ENCODE results near the gene S1PR3. TPM values are rescaled to one million over a fixed set of nuclear protein-coding genes. Genes with fewer than 3 reads are reported as not detected.

The S1PR3 gene
- total RNA-seq, 2 donors from 2014 or later = 8.2 to 16.3 TPM

DNA sequence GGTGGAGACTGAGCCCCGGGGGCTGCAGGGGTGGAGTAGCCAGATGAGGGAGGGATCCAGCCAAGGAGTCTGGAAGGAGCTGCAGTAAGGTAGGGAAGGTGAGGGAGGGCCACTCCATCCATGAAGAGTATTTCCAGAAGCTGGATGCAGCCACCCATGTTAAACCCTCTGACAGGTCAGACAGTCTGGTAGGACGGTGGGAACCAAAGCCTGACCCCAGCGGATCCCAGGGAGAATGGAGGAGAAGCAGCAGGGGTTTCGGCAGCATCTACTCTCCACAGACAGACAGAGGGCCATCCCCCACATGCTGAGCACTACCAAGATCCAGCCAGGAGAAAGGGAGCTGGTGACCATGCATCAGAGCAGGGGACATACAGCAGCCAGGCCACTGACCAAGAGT is 22.5 kb upstream of the S1PR3 start:
- 83% methylated on average over 4 of the region's 4 CpGs for WGBS

GRCh38 chr9:88969646-88970373 is 21.5 kb upstream of the S1PR3 start:
- no peaks in the 10 kb centered on the region for H3K36me3 ChIP-seq
- no peak overlapping the region for H3K4me3 ChIP-seq
- no peaks in the 10 kb centered on the region for H3K9me3 ChIP-seq
- TF ChIP-seq POLR2A (IDR thresholded peaks at IDR 0.05) = no peak
- no peak for TF ChIP-seq POLR2AphosphoS5 (IDR thresholded peaks at IDR 0.05)
- TF ChIP-seq, protein P1, sequence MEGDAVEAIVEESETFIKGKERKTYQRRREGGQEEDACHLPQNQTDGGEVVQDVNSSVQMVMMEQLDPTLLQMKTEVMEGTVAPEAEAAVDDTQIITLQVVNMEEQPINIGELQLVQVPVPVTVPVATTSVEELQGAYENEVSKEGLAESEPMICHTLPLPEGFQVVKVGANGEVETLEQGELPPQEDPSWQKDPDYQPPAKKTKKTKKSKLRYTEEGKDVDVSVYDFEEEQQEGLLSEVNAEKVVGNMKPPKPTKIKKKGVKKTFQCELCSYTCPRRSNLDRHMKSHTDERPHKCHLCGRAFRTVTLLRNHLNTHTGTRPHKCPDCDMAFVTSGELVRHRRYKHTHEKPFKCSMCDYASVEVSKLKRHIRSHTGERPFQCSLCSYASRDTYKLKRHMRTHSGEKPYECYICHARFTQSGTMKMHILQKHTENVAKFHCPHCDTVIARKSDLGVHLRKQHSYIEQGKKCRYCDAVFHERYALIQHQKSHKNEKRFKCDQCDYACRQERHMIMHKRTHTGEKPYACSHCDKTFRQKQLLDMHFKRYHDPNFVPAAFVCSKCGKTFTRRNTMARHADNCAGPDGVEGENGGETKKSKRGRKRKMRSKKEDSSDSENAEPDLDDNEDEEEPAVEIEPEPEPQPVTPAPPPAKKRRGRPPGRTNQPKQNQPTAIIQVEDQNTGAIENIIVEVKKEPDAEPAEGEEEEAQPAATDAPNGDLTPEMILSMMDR (IDR thresholded peaks at IDR 0.05) = no peak
- intact Hi-C loops (cut with DNase I) = no loop called here
- WGBS = 59% methylated on average over 8 of the region's 8 CpGs
- no peak overlapping the region for H3K27ac ChIP-seq
- no peaks in the 10 kb centered on the region for H3K27me3 ChIP-seq (replicated peaks; ENCODE audit: insufficient read depth)
- no peak for DNase-seq (ENCODE audit: low spot score)
- no peaks in the 10 kb centered on the region for H3K4me1 ChIP-seq (replicated peaks)

More for the DNA sequence above, 22.5 kb upstream of the S1PR3 start:
- Histone ChIP-seq H3K4me3 (no peak overlapping the region), H3K4me1 (replicated peaks) (no peaks in the 10 kb centered on the region), H3K27ac (no peak overlapping the region), H3K36me3 (no peaks in the 10 kb centered on the region), H3K27me3 (replicated peaks; ENCODE audit: insufficient read depth) (no peaks in the 10 kb centered on the region), H3K9me3 (no peaks in the 10 kb centered on the region)
- intact Hi-C loops (cut with DNase I) = no loop called here
- no peak for TF ChIP-seq POLR2AphosphoS5 (IDR thresholded peaks at IDR 0.05)
- TF ChIP-seq, protein P1 (IDR thresholded peaks at IDR 0.05) = no peak
- no peak for TF ChIP-seq POLR2A (IDR thresholded peaks at IDR 0.05)
- DNase-seq (ENCODE audit: low spot score) = no peak

GRCh38 chr9:88971131-88971960 is 19.9 kb upstream of the S1PR3 start:
- no peak for DNase-seq (ENCODE audit: low spot score)
- no peak overlapping the region for H3K4me3 ChIP-seq
- WGBS = 96% methylated on average over 23 of the region's 23 CpGs

DNA sequence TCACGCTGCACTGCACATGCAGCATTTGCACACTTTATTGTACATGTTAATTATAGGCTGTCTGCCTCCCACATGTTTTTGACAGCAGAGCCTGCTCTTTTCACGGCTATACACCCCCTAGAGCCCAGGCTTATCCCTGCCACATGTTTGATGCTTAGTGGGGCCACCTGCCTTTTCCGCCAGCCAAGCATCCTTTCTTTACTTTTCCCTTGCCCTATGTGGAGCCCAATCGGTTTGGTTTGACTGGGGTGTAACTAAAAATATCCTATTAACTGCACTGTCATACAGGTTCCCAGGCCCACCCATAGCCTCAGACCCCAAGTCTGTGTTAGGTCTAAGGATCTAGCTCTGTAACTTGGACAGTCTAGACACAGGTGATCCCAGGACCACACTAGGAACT is 18.9 kb upstream of the S1PR3 start:
- 92% methylated on average over 4 of the region's 4 CpGs for WGBS
- no peak for DNase-seq (ENCODE audit: low spot score)
- intact Hi-C loops (cut with DNase I) = no loop called here

More at GRCh38 chr9:88971131-88971960, 19.9 kb upstream of the S1PR3 start:
- Histone ChIP-seq H3K36me3 (no peaks in the 10 kb centered on the region), H3K9me3 (no peaks in the 10 kb centered on the region), H3K27ac (no peak overlapping the region), H3K4me1 (replicated peaks) (no peaks in the 10 kb centered on the region), H3K27me3 (replicated peaks; ENCODE audit: insufficient read depth) (no peaks in the 10 kb centered on the region)
- intact Hi-C loops (cut with DNase I) = no loop called here
- TF ChIP-seq, protein P1 (IDR thresholded peaks at IDR 0.05) = no peak
- no peak for TF ChIP-seq POLR2A (IDR thresholded peaks at IDR 0.05)
- no peak for TF ChIP-seq POLR2AphosphoS5 (IDR thresholded peaks at IDR 0.05)

GRCh38 chr9:88973281-88974045 is 17.8 kb upstream of the S1PR3 start:
- 93% methylated on average over 12 of the region's 12 CpGs for WGBS
- no peak for DNase-seq (ENCODE audit: low spot score)

More for the DNA sequence above, 18.9 kb upstream of the S1PR3 start:
- H3K27ac ChIP-seq = no peak overlapping the region
- no peaks in the 10 kb centered on the region for H3K36me3 ChIP-seq
- no peak for TF ChIP-seq POLR2AphosphoS5 (IDR thresholded peaks at IDR 0.05)
- no peak overlapping the region for H3K4me3 ChIP-seq
- no peaks in the 10 kb centered on the region for H3K9me3 ChIP-seq
- no peaks in the 10 kb centered on the region for H3K27me3 ChIP-seq (replicated peaks; ENCODE audit: insufficient read depth)
- H3K4me1 ChIP-seq (replicated peaks) = no peaks in the 10 kb centered on the region

More at GRCh38 chr9:88973281-88974045, 17.8 kb upstream of the S1PR3 start:
- no peaks in the 10 kb centered on the region for H3K36me3 ChIP-seq
- H3K27ac ChIP-seq = no peak overlapping the region
- H3K4me1 ChIP-seq (replicated peaks) = no peaks in the 10 kb centered on the region
- no peak overlapping the region for H3K4me3 ChIP-seq
- H3K27me3 ChIP-seq (replicated peaks; ENCODE audit: insufficient read depth) = no peaks in the 10 kb centered on the region
- TF ChIP-seq, protein P1 (IDR thresholded peaks at IDR 0.05) = no peak
- H3K9me3 ChIP-seq = no peaks in the 10 kb centered on the region
- intact Hi-C loops (cut with DNase I) = no loop called here

All from prostate gland (tissue), 2 donors.